Stimulated activated CD4-positive, alpha-beta T cell treated with anti-CD3 and anti-CD28 coated beads, TNF-alpha, amount 100 ng/mL, for 1 hour (primary cell): ENCODE measurements around the gene BHLHE23.
"Not testable (repeated sequence)": the region's sequence is repeated elsewhere in the genome, so short reads cannot be mapped to it uniquely, and the experiment has no call there.

Experiments
- DNase-seq, 3 donors: peaks; one replicate each; pipeline ENCODE4 v3.0.0-alpha.2; 2020; ENCODE audit warnings: low read depth in 3 of 3, low spot score in 1 of 3

Gene BHLHE23

GRCh38 chr20:62962891-62963613 is 43.7 kb downstream of the BHLHE23 start:
- DNase-seq, result no peak

GRCh38 chr20:62962221-62962879 is 44.4 kb downstream of the BHLHE23 start:
- no peak for DNase-seq

GRCh38 chr20:62961799-62962198 is 45.0 kb downstream of the BHLHE23 start:
- DNase-seq, result no peak

- DNase-seq, result no peak
Observed at GRCh38 chr20:62961310-62961783, 45.4 kb downstream of the BHLHE23 start.

- not testable (repeated sequence) for DNase-seq
Observed at GRCh38 chr20:62960446-62961309, 46.1 kb downstream of the BHLHE23 start.

GRCh38 chr20:62959998-62960436 is 46.7 kb downstream of the BHLHE23 start:
- DNase-seq, result no peak

- no peak for DNase-seq
Observed at GRCh38 chr20:62959101-62959971, 47.4 kb downstream of the BHLHE23 start.

- no peak for DNase-seq
Observed at GRCh38 chr20:62958388-62959100, 48.2 kb downstream of the BHLHE23 start.

GRCh38 chr20:62957136-62958117 is 49.3 kb downstream of the BHLHE23 start:
- DNase-seq, result no peak

- no peak for DNase-seq
Observed at GRCh38 chr20:62956387-62957135, 50.2 kb downstream of the BHLHE23 start.
